DOHH2 (cell line): ENCODE measurements around the gene NUCB1.

Experiments
- CTCF ChIP-seq: fragments of 200-600 bp; sonication (generic); IDR thresholded peaks from one replicate; pipeline ENCODE4 v1.5.1; 2014; ENCODE audit warnings: antibody characterized with exemption, mild to moderate bottlenecking, low read depth, low read length; ENCODE audit not compliant: poor library complexity, severe bottlenecking
- EZH2phosphoT487 ChIP-seq: fragments of 200-600 bp; sonication (generic); IDR thresholded peaks from 2 replicates; pipeline ENCODE4 v1.6.1; 2017; ENCODE audit warnings: borderline replicate concordance, mild to moderate bottlenecking, antibody characterized with exemption, low read length, moderate library complexity, mixed read lengths

GRCh38 chr19:48970139-48970766 lies 70.1 kb downstream of the NUCB1 start:
- TF ChIP-seq CTCF (no peak), EZH2phosphoT487 (no peak)
